ENCODE measurements around the gene POLN.
"Not testable (repeated sequence)": the region's sequence is repeated elsewhere in the genome, so short reads cannot be mapped to it uniquely, and the experiment has no call there.

DNA sequence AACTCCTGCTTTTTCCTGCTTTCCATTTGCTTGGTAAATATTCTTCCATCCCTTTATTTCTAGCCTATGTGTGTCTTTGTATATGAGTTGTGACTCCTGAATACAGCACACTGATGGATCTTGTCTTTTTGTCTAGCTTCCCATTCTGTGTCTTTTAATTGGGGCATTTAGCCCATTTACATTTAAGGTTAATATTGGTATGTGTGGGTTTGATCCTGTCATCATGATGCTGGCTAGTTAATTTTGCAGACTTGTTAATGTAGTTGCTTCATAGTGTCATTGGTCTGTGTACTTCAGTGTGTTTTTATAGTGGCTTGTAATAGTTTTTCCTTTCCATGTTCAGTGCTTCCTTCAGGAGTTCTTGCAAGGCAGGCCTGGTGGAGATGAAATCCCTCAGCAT, 210.8 kb downstream of the POLN start:
- TF ChIP-seq, protein P1, sequence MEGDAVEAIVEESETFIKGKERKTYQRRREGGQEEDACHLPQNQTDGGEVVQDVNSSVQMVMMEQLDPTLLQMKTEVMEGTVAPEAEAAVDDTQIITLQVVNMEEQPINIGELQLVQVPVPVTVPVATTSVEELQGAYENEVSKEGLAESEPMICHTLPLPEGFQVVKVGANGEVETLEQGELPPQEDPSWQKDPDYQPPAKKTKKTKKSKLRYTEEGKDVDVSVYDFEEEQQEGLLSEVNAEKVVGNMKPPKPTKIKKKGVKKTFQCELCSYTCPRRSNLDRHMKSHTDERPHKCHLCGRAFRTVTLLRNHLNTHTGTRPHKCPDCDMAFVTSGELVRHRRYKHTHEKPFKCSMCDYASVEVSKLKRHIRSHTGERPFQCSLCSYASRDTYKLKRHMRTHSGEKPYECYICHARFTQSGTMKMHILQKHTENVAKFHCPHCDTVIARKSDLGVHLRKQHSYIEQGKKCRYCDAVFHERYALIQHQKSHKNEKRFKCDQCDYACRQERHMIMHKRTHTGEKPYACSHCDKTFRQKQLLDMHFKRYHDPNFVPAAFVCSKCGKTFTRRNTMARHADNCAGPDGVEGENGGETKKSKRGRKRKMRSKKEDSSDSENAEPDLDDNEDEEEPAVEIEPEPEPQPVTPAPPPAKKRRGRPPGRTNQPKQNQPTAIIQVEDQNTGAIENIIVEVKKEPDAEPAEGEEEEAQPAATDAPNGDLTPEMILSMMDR (optimal IDR thresholded peaks at IDR 0.05 in 1 of 3, IDR thresholded peaks at IDR 0.05 in 1 of 3, conservative IDR thresholded peaks at IDR 0.05 in 1 of 3; ENCODE audit: extremely low read depth in 1 of 3, insufficient read depth in 2 of 3, low read length in 3 of 3) = not testable (repeated sequence)
- TF ChIP-seq EZH2 (IDR thresholded peaks at IDR 0.05; ENCODE audit: low read length) = not testable (repeated sequence)

Measured in keratinocyte (primary cell).